ENCODE data around the gene MAGEB6B.

GRCh38 chrX:26203561-26203960, 43.2 kb downstream of the MAGEB6B start:
- no peak for TF ChIP-seq SRF (IDR thresholded peaks at IDR 0.05; ENCODE audit: low read depth)
- TF ChIP-seq RAD21 (IDR thresholded peaks at IDR 0.05; ENCODE audit: low read depth): no peak
- no peak for TF ChIP-seq SIN3A (IDR thresholded peaks at IDR 0.05; ENCODE audit: low read depth)
- TF ChIP-seq CEBPB (IDR thresholded peaks at IDR 0.05; ENCODE audit: low read depth): no peak
- TF ChIP-seq EGR1 (IDR thresholded peaks at IDR 0.05; ENCODE audit: low read depth): no peak
- TF ChIP-seq CTCF (IDR thresholded peaks at IDR 0.05 in 2 of 3, conservative IDR thresholded peaks at IDR 0.05 in 1 of 3; ENCODE audit: borderline replicate concordance in 1 of 3, insufficient read depth in 1 of 3, low read depth in 2 of 3, low read length in 2 of 3): no peak
- TF ChIP-seq EZH2 (IDR thresholded peaks at IDR 0.05): no peak
- TF ChIP-seq, protein P1, sequence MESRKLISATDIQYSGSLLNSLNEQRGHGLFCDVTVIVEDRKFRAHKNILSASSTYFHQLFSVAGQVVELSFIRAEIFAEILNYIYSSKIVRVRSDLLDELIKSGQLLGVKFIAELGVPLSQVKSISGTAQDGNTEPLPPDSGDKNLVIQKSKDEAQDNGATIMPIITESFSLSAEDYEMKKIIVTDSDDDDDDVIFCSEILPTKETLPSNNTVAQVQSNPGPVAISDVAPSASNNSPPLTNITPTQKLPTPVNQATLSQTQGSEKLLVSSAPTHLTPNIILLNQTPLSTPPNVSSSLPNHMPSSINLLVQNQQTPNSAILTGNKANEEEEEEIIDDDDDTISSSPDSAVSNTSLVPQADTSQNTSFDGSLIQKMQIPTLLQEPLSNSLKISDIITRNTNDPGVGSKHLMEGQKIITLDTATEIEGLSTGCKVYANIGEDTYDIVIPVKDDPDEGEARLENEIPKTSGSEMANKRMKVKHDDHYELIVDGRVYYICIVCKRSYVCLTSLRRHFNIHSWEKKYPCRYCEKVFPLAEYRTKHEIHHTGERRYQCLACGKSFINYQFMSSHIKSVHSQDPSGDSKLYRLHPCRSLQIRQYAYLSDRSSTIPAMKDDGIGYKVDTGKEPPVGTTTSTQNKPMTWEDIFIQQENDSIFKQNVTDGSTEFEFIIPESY (IDR thresholded peaks at IDR 0.05; ENCODE audit: extremely low read depth, insufficient replicate concordance, low read length): no peak
- no peak for TF ChIP-seq JUND (IDR thresholded peaks at IDR 0.05)
- TF ChIP-seq POLR2A (IDR thresholded peaks at IDR 0.05; ENCODE audit: borderline replicate concordance, extremely low read depth, insufficient read depth, insufficient read length): no peak
- no peak for TF ChIP-seq EZH2phosphoT487 (IDR thresholded peaks at IDR 0.05; ENCODE audit: borderline replicate concordance)
- TF ChIP-seq ZFX (IDR thresholded peaks at IDR 0.05): no peak
- TF ChIP-seq REST (IDR thresholded peaks at IDR 0.05; ENCODE audit: low read depth): no peak

All from HCT116 (cell line).